Chondrocyte (in vitro differentiated cells): Measurements from ENCODE around the gene MYBPC2. TPM values are rescaled to one million over a fixed set of nuclear protein-coding genes. Genes with fewer than 3 reads are reported as not detected.
"Not testable (repeated sequence)": the region's sequence is repeated elsewhere in the genome, so short reads cannot be mapped to it uniquely, and the experiment has no call there.

Experiments used
- DNase-seq: peaks from one replicate; pipeline ENCODE4 v3.0.0; 2021; ENCODE audit warnings: mixed read lengths, low spot score
- H3K27ac Mint-ChIP-seq: one replicate; pipeline ENCODE4 v1.8.0; 2021; ENCODE audit warnings: mild to moderate bottlenecking, moderate library complexity, mixed read lengths; ENCODE audit not compliant: unreplicated experiment
- H3K27me3 Mint-ChIP-seq: 2 replicates; pipeline ENCODE4 v1.8.0; 2021; ENCODE audit warnings: low read depth, mixed read lengths
- H3K36me3 Mint-ChIP-seq: 2 replicates; pipeline ENCODE4 v1.8.0; 2021; ENCODE audit warnings: low read depth, mixed read lengths
- H3K4me1 Mint-ChIP-seq: 2 replicates; pipeline ENCODE4 v1.8.0; 2021; ENCODE audit warnings: low read depth, mild to moderate bottlenecking, mixed read lengths
- H3K4me3 Mint-ChIP-seq: one replicate; pipeline ENCODE4 v1.8.0; 2021; ENCODE audit warnings: mild to moderate bottlenecking, moderate library complexity, mixed read lengths; ENCODE audit not compliant: unreplicated experiment
- H3K9me3 Mint-ChIP-seq: 2 replicates; pipeline ENCODE4 v1.8.0; 2021; ENCODE audit warnings: low read depth, mixed read lengths
- total RNA-seq: library from RNA; stranded (reverse); gene quantifications from 3 replicates; pipeline ENCODE4 v1.2.1, GENCODE V29; 2021
- TF ChIP-seq, protein P1 (sequence below): fragments of 200-600 bp; sonication (generic); IDR thresholded peaks from 2 replicates; pipeline ENCODE4 v1.5.0; 2021; ENCODE audit warnings: antibody characterized with exemption, mild to moderate bottlenecking, moderate library complexity

MYBPC2 gene
- total RNA-seq, 1 donor from 2014 or later: not detected

DNA sequence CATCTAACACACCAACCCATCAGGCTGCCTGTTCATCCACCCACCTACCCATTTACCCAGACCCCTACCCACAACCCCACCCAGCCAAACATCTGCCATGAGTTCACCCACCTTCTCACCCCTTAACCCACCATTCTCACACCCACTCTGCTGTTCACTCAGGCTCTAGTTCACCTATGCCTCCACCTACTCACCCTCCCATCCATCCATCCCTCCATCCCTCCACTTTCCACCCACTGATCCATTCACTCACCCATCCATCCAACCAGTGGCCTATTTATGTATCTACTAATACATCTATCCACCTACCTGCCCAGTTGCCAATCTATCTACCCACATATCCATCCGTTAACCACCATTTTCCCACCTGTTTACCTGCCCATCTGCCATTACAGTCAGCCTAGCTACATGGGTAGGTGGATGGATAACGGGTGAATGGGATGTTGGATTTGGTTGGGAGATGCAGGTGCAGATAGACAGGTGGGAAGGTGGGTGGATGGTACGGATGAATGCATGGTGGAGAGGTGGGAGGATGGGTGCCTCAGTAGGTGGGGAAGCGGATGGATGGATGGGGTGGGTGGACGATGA lies 5.3 kb downstream of the MYBPC2 start:
- TF ChIP-seq, protein P1, sequence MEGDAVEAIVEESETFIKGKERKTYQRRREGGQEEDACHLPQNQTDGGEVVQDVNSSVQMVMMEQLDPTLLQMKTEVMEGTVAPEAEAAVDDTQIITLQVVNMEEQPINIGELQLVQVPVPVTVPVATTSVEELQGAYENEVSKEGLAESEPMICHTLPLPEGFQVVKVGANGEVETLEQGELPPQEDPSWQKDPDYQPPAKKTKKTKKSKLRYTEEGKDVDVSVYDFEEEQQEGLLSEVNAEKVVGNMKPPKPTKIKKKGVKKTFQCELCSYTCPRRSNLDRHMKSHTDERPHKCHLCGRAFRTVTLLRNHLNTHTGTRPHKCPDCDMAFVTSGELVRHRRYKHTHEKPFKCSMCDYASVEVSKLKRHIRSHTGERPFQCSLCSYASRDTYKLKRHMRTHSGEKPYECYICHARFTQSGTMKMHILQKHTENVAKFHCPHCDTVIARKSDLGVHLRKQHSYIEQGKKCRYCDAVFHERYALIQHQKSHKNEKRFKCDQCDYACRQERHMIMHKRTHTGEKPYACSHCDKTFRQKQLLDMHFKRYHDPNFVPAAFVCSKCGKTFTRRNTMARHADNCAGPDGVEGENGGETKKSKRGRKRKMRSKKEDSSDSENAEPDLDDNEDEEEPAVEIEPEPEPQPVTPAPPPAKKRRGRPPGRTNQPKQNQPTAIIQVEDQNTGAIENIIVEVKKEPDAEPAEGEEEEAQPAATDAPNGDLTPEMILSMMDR: no peak
- H3K36me3 Mint-ChIP-seq: no peaks in the 10 kb centered on the region
- H3K27ac Mint-ChIP-seq: no peak overlapping the region
- H3K4me1 Mint-ChIP-seq: no peaks in the 10 kb centered on the region
- no peak for DNase-seq
- H3K9me3 Mint-ChIP-seq: no peaks in the 10 kb centered on the region
- H3K4me3 Mint-ChIP-seq: no peak overlapping the region
- peaks cover 45% of the 10 kb centered on the region for H3K27me3 Mint-ChIP-seq

DNA sequence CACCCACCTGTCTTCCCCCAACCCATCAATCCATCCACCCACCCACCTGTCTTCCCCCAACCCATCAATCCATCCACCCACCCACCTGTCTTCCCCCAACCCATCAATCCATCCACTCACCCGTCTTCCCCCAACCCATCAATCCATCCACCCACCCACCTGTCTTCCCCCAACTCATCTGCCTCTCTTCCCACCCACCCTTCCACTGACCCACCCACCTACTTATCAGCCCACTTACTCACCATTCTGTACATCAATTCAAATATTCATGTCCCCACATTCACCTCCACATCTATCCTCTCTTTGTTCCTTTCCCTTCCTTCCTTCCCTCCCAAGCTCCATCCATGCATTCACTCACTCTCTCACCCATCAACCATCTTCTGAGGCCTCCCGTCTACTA lies 6.4 kb downstream of the MYBPC2 start:
- not testable (repeated sequence) for H3K27ac Mint-ChIP-seq, DNase-seq, H3K4me3 Mint-ChIP-seq, H3K36me3 Mint-ChIP-seq, H3K4me1 Mint-ChIP-seq, H3K9me3 Mint-ChIP-seq
- peaks cover 47% of the 10 kb centered on the region for H3K27me3 Mint-ChIP-seq

DNA sequence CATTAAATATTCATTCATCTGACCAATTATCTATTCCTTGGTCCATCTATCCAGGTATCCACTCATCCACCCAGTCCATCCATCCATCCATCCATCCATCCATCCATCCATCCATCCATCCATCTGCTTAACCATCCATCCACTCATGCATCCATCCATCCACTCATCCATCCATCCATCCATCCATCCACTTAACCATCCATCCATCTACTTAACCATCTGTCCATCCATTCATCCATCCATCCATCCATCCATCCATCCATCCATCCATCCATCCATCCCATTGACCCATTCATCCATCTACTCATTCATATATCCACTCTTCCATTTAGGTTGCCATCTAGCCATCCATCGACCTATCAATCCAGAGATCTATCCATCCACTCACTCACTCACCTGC lies 11.4 kb downstream of the MYBPC2 start:
- Mint-ChIP-seq H3K36me3 (no peaks in the 10 kb centered on the region), H3K27me3 (peaks cover 18% of the 10 kb centered on the region), H3K9me3 (peaks cover 9% of the 10 kb centered on the region), H3K4me3 (no peak overlapping the region), H3K27ac (no peak overlapping the region), H3K4me1 (no peaks in the 10 kb centered on the region)
- DNase-seq: no peak
- TF ChIP-seq, protein P1: no peak

DNA sequence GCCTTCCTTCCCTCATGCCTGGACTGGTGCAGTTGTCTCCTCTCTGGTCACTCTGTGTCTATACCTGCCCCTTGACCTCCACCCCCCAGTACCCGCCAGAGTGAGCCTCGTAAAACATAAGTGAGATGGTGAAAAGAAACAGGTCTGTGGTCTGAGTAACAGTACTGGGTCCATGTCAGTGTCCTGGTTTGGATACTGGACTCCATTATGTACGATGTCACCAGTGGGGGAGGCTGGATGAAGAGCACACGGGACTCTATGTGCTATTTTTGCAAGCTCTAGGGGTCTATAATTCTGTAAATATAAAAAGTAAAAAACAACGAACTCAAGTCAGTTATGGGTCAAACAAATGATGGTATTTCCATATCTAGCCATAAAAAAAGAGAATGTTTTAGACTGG lies 14.4 kb downstream of the MYBPC2 start:
- H3K27me3 Mint-ChIP-seq: peaks cover 8% of the 10 kb centered on the region
- H3K36me3 Mint-ChIP-seq: no peaks in the 10 kb centered on the region
- peaks cover 9% of the 10 kb centered on the region for H3K9me3 Mint-ChIP-seq
- no peak overlapping the region for H3K27ac Mint-ChIP-seq
- no peaks in the 10 kb centered on the region for H3K4me1 Mint-ChIP-seq
- TF ChIP-seq, protein P1: no peak
- H3K4me3 Mint-ChIP-seq: no peak overlapping the region
- no peak for DNase-seq

DNA sequence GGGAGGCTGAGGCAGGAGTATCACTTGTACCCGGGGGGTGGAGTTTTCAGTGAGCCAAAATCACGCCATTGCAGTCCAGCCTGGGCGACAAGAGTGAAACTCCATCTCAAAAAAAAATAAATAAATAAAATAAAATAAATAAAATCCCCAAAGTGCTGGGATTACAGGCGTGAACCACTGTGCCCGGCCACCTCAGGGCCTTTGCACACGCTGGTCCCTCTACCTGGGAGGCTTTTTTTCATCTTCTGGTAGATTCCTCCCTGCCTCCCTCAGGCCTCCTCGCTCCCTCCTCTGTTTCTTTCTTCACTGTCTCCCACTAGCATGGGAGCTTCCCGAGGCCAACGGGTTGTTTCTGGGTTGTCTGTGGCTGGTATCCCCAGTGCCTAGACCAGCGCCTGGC lies 15.1 kb downstream of the MYBPC2 start:
- H3K4me1 Mint-ChIP-seq: no peaks in the 10 kb centered on the region
- no peak overlapping the region for H3K27ac Mint-ChIP-seq

More for the DNA sequence above, 15.1 kb downstream of the MYBPC2 start:
- Mint-ChIP-seq H3K9me3 (peaks cover 9% of the 10 kb centered on the region), H3K36me3 (no peaks in the 10 kb centered on the region), H3K27me3 (peaks cover 7% of the 10 kb centered on the region), H3K4me3 (no peak overlapping the region)
- DNase-seq: no peak
- TF ChIP-seq, protein P1: no peak
